Globus pallidus (tissue), 1 donor: ENCODE measurements around the gene ERG28.
"Not testable (repeated sequence)": the region's sequence is repeated elsewhere in the genome, so short reads cannot be mapped to it uniquely, and the experiment has no call there.

ENCODE experiments used
- DNase-seq: peaks from one replicate; pipeline ENCODE4 v3.0.0-alpha.2; 2015; ENCODE audit warnings: low spot score

The ERG28 gene

DNA sequence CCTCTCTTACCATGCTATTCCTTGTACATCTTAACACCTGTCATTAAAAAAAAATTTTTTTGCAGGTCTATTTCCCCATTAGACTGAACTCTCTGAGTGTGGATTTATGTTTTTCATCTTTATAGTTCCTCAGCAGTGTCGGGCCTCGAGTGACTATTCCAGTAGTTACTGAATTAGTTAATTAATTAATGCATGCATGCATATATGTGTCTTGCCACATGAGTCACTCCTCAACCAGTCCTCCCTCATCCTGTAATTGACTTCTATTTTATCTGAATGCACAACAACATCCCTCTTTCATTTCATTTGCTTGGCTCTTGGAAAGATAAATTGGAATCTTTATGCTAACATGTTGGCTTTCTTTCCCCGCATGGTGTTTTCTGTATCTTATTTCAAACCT lies 35.6 kb downstream of the ERG28 start:
- DNase-seq, result no peak

DNA sequence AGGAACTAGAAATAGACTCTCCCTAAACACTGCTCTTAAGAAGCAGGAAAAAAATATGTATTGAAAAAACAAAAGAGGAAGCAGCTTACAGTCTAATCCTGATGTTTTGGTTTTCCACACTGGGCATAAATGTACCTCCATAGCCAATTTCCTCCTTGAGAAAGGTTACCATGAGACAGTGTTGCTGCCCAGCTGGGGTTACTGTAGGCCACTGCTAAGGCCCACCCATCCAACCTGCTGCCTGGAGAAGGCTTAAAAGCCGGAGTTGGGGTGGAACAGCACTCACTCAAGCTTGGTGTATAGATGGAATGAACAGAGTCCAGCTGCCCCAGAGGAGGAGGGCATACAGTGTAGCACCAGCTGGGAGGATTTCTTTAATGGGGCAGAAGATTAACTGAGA lies 41.1 kb downstream of the ERG28 start:
- DNase-seq, result no peak

DNA sequence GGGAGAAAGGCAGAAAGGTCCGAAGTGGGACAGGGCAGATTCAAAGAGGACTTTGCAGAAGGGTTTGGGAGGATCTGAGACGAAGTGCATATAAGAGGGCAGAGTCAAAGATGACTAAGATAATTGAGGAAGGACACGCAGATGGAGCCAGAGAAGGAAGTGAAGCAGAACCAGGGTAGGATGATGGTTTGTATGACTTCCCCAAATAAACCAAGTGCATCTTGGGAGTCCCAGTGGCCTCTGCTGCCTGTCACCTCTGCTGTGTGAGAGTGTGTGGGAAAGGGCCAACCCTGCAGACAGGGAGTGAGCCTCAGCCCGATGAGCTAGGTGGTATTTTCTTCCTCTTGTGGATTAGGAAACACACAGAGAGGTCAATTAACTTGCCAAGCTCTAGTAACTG lies 45.5 kb downstream of the ERG28 start:
- peak; percentile 48 for DNase-seq

DNA sequence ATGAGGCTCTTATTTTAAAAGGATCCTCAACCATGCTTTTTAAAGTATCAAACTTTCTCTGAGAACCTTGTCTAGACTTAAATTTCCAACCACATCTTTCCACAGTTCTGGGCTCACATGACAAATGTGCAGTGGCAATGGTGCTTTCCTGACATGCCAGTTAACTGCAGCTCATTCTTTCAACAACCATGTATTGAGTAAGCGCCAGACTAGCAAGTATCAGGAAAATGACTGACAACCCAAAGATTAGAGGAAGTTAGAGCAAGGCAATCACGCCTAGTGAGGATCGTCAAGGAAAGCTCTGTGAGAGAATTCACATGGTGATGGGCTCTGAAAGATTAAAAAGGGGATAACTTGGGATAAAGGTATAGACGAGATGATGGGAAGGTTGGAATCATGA lies 46.5 kb downstream of the ERG28 start:
- DNase-seq, result no peak

DNA sequence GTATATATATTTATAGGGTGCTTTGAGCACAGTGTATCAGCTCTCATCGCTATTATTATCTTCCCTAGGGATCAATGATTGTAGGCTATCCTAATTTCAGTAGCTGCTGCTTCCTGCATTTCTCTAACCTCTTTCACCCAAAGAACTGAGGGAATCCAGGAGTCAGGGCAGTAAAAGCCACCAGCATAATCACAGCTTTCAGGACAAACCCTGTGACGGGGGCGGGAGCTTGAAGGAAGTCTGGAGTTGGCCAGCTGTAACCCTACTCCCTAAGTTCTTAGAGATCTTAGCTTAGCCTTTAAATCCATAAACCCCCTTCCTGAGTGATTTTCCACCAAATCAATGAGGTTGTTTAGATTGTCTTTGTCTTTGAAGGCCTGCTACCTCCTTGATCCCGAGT lies 48.5 kb downstream of the ERG28 start:
- no peak for DNase-seq

DNA sequence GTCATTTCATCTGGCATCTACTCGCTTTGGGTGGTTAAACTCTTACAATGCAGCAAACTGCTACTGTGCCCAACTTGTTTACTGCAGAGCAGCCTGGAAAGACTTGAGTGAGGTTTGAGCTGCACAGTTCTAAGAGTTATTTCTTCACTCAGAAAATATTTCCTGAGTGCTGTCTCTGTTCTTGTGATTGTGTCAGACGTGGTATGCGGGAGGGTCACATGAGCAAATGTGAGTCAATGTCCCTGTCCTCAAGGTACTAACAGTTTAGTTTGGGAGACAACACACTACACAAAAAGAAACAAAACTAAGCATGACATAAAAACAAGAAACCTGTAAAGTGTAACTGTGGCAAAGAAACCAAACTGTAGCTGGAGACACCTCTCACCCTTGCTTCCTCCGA lies 49.8 kb downstream of the ERG28 start:
- DNase-seq, result no peak

DNA sequence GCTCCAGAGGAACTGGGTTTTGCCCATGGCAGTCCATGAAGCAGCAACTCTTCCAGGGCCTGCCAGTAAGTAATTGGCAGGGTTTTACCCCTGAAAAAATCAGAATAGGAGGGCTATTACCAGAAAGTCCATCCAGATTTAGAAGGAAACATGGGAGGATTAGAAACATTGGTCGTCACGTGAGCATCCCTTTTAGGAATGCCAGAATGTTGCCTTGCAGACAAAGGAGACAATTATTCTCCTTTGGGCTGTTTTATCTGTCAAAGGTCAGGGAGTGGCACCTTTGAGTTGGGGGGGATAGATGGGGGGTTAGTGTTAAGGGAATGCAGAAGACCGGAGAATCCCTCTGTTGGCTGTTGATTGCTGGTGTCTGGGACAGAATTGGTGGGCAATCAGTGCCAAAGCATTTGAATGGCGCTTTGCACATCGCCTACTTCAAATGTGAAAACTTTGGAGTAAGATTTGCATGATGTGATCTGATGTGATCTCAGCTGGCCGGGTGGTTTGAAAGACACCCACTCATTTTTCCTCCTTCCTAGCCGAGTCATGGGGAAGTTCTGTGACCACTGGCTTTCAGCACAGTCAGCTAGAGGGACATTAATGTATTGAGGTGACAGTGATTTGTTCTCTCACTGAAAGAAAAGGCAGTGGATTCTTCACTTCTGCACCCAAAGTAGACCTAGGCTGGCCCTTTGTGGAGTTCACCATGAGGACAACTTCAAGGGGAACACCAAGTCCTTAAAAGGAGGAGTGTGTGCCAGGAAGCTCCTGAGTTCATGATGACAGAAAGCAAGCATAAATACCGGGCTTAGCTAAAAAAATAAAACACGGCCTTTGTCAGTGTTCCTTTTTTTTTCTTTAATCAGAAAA lies 50.8 kb downstream of the ERG28 start:
- no peak for DNase-seq

DNA sequence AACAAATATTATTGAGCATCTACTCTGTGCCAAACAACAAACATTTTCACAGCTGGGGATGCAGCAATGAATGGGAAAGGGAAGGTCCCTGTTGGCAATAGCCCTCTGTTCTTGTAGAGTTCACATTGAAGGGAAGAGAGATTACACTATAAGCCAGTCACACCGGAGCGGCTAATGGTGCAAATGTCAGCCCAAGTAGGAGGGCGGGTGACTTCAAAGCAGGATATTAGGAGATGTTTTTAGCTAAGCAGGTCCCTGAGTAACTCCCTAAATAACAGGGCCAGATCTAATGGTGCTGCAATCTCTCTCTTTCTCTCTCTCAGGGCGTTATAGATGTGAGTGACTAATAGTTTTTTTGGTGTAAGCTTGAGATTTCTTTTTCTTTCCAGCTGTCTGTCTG lies 51.6 kb downstream of the ERG28 start:
- DNase-seq, result no peak

DNA sequence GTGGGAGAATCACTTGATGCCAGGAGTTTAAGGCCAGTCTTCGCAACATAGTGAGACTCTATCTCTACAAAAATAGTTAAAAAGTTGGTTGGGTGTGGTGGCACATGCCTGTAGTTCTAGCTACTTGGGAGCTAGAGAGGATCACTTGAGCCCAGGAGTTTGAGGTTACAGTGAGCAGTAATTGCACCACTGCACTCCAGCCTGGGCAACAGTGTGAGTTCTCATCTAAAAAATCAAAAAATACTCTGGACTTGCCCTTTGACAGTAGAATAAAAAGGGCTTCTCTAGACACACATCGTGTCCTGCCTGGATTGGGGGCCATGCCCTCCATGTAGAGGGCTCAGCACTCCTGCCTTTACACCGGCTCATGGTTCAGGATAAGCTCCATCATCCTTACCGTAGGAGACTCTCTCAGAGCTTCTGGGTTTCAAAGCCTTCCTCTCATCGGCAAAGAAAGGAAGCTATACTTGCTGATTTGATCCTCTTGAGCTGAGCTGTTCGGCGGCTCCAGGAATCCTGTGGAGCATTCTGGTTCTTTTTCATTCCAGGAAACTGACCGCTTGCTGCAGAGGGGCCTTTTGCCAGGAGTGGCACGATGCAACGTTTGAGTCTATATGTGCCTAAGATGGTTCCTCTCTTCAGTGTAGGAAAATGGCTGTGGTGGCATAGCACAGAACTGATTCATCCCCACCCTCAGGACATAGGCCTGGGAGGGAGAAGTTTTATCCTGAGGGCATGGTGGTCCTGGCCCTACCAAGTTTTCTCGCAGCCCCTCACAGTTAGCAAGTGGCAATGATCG lies 52.6 kb downstream of the ERG28 start:
- no peak for DNase-seq

DNA sequence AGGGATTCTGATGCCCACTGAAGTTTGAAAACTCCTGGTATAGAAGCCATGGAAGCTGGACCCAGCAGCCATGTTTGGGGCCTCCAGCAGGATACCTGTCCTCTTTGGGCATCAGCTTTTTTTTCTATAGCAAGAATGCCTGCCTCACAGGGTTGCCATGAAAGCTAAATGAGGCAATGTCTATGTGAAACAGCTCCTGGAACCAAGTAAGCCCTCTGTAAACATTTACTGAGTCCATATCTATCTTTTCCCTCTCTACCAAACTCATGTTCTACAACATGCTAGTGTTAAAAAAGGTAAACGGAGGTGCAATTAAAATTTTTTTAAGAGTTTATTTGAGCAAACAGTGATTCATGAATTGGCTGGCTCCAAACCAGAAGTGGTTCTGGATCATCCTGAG lies 53.6 kb downstream of the ERG28 start:
- no peak for DNase-seq

DNA sequence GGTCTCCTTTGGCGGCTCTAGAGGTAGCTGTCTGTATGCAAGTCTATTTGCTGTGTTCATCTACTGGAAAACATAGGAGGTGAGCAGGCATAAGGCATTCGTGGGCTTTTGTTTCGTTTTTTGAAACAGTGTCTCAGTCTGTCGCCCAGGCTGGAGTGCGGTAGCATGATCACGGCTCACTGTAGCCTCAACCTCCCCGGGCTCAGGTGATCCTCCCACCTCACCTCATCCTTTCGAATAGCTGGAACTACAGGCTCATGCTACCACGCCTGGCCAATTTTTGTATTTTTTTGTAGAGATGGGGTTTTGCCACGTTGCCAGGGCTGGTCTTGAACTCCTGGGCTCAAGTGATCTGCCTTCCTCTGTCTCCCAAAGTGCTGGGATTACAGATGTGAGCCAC lies 54.8 kb downstream of the ERG28 start:
- DNase-seq, result no peak

DNA sequence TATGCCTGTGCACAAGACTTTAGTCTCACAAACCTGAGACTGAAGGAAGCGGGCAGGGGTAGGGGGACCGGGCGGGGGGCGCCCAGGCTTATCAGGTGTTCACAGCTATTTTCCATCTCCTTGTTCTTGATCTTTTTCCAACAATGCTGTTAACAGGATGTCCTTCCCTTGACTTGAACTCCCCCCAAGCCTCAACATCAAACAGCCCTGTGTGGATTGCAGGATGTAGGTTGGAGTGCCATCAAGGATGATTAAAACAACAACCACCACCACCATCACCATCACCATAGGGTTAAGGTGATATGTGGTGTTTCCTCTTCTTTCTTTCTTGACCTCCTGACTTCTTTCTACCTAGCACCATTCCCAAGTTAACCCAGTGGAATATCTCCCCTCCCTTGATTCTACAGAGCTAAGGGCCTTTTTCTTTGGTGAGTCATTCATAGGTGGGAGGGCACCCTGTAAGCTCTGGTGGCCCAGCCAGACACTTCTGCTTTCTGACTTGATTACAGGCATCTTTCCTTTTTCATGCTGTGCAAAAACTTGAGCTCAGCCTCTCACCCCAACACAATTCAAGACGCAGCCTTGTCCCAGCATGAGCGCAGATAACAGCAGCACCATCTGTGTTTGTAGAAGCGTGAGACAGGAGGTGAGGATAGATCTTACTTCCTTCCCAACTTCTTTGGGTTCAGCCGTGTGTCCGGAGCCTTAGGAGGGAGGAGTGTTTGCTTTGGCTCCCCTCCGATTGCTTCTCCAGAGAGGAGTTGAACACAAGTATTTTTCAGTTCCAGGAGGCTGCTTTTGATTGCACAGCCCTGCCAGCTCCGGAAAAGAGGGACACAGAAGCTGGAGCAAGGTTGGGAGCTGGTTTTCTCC lies 55.5 kb downstream of the ERG28 start:
- DNase-seq, result peak; percentile 10

DNA sequence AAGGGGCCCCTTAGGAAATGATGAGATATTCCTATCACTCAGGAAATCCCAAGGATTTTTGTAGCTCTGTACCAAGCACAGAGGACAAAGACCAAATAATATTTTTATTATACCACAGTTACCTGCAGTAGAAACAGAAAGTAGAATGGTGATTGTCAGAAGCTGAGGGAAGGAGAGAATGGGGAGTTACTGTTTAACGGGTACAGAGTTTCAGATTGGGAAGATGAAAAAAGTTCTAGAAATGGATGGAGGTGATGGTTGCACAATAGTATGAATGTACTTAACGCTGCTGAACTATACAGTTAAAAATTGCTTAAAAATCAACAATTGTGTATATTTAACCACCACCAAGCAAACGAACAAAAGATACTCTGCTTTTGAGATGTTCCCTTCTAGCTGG lies 58.2 kb downstream of the ERG28 start:
- no peak for DNase-seq

DNA sequence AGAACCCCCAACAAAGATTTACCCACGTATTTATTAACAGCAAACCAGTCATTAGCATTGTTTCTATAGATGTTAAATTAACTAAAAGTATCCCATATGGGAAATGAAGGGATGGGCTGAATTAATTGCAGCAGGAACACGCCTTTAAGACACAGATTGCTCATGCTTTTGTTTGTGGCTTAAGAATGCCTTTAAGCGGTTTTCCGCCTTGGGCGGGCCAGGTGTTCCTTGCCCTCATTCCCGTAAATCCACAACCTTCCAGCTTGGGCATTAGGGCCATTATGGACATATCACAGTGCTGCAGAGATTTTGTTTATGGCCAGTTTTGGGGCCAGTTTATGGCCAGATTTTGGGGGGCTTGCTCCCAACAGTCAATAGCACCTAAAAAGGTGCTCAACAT lies 59.6 kb downstream of the ERG28 start:
- not testable (repeated sequence) for DNase-seq

DNA sequence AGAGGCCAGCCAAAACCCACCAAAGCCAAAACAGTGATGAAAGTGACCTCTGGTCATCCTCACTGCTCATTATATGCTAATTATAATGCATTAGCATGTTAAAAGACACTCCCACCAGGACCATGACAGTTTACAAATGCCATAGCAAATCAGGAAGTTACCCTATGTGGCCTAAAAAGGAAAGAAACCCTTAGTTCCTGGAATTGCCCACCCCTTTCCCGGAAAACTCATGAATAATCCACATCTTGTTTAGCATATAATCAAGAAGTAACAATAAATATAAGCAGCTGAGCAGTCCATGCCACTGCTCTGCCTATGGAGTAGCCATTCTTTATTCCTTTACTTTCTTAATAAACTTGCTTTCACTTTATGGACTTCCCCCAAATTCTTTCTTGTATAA lies 60.6 kb downstream of the ERG28 start:
- DNase-seq, result not testable (repeated sequence)
